Common myeloid progenitor, CD34-positive (primary cell): Measurements from ENCODE around the gene SFXN4.
A peak's percentile ranks its signal among the peaks of the same experiment; 100 is the strongest.
"Not testable (repeated sequence)": the region's sequence is repeated elsewhere in the genome, so short reads cannot be mapped to it uniquely, and the experiment has no call there.

Experiments
- CTCF ChIA-PET: fragments of 350-600 bp; sonication (Branson Sonifier 250); formaldehyde crosslinking; loops from one replicate; lab custom pipeline; 2021; ENCODE audit warnings: antibody characterized with exemption; lab: Charles Lee
- POLR2A ChIA-PET: fragments of 350-600 bp; sonication (Branson Sonifier 250); formaldehyde crosslinking; loops from one replicate; lab custom pipeline; 2021; ENCODE audit warnings: antibody characterized with exemption; lab: Charles Lee
- DNase-seq, 3 donors: peaks; one replicate each; pipeline versions ENCODE4 v3.0.0 to v3.0.0-alpha.2; 2013
- H3K27ac ChIP-seq, 2 experiments: 1 replicate in 1 of 2; 2 replicates in 1 of 2; pipeline ENCODE4 v1.7.0; 2013; ENCODE audit warnings: inconsistent platforms in 2 of 2, low read length in 2 of 2, mild to moderate bottlenecking in 2 of 2, low read depth in 1 of 2, moderate library complexity in 1 of 2; ENCODE audit not compliant: severe bottlenecking in 2 of 2, insufficient read depth in 1 of 2, poor library complexity in 1 of 2
- H3K27me3 ChIP-seq, 5 experiments: replicated peaks in 2 of 5; 1 replicate in 3 of 5; 2 replicates in 2 of 5; pipeline versions ENCODE4 v1.6.1 to v1.7.0; 2013; ENCODE audit warnings: low read length in 4 of 5, mild to moderate bottlenecking in 2 of 5, moderate library complexity in 2 of 5, inconsistent platforms in 1 of 5; ENCODE audit not compliant: insufficient read depth in 5 of 5, control insufficient read depth in 4 of 5
- H3K36me3 ChIP-seq, 4 experiments: 1 replicate in 2 of 4; 2 replicates in 2 of 4; pipeline versions ENCODE4 v1.6.1 to v1.7.0; 2013; ENCODE audit warnings: low read length in 3 of 4, control low read depth in 1 of 4, mild to moderate bottlenecking in 1 of 4; ENCODE audit not compliant: control insufficient read depth in 4 of 4, insufficient read depth in 4 of 4
- H3K4me1 ChIP-seq, 4 experiments: 1 replicate in 3 of 4; 2 replicates in 1 of 4; pipeline versions ENCODE4 v1.6.1 to v1.7.1; 2013; ENCODE audit warnings: low read length in 3 of 4, mild to moderate bottlenecking in 3 of 4, control low read depth in 1 of 4, inconsistent platforms in 1 of 4, moderate library complexity in 1 of 4; ENCODE audit not compliant: control insufficient read depth in 4 of 4, insufficient read depth in 4 of 4; ENCODE audit errors: control extremely low read depth in 1 of 4
- H3K4me3 ChIP-seq, 7 experiments: 1 replicate in 4 of 7; 2 replicates in 3 of 7; pipeline versions ENCODE4 v1.5.1 to v1.7.0; 2013; ENCODE audit warnings: mild to moderate bottlenecking in 7 of 7, low read length in 6 of 7, moderate library complexity in 6 of 7, inconsistent platforms in 2 of 7, low read depth in 2 of 7, control low read depth in 1 of 7; ENCODE audit not compliant: insufficient read depth in 4 of 7, control insufficient read depth in 1 of 7; ENCODE audit errors: extremely low read depth in 1 of 7
- H3K9me3 ChIP-seq, 5 experiments: 1 replicate in 4 of 5; 2 replicates in 1 of 5; pipeline versions ENCODE4 v1.6.1 to v1.7.1; 2013; ENCODE audit warnings: low read length in 4 of 5, mild to moderate bottlenecking in 2 of 5, inconsistent platforms in 1 of 5, low read depth in 1 of 5, moderate library complexity in 1 of 5; ENCODE audit not compliant: control insufficient read depth in 4 of 5, insufficient read depth in 2 of 5; ENCODE audit errors: control extremely low read depth in 1 of 5
- WGBS: methylation state at CpG from one replicate; pipeline ENCODE4 v1.1.5; 2013; ENCODE audit not compliant: insufficient coverage; 5-methylcytosine and 5-hydroxymethylcytosine counted together

SFXN4 gene

DNA sequence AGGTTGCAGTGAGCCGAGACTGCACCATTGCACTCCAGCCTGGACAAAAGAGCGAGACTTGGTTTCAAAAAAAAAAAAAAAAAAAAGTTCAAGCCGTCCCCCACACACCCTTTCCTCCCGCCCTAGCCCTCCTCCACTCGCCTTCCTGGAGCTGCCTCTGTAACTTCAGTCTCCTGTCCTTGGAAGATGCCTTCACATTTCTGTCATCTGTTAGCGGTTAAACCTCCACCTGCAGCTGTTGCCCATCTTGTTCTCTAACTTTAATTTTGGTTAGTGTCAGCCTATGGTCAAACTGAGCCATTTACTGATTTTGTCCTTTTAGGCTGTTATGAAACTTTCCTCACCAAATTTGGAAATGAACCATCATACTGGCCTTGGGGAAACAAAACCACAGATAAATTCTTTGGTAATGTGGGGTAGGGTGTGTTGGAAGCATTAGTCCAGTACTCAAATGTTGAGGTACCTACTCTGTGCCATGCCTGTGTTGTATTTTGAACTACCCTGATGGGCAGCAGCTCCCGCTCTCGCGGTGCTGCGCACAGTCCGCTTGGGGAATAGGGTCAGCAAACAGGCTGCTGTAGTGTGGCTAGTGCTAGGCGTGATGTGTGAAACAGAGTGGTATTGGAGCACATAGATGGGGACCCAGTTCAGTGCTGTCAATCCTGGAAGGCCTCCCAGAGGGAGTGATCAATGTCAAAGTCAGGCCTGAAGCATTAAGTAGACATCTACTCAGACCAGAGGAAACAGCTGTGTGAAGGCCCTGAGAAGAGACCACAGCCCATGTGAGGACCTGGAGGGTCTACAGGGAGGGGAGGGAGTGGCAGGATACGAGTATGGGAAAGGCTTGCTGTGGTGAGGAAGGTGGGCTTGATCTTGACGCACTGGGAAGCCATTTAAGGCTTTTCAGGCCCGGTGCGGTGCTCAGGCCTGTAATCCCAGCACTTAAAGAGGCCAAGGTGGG is 26.9 kb downstream of the SFXN4 start:
- Histone ChIP-seq H3K36me3 (peaks cover 2 to 35% (median 20%) of the 10 kb centered on the region in 4 experiments), H3K9me3 (no peaks in the 10 kb centered on the region), H3K4me3 (no peak overlapping the region), H3K27ac (peak overlapping the region in 1 of 2 experiments; percentile 25), H3K27me3 (no peaks in the 10 kb centered on the region), H3K4me1 (peaks cover 11 to 40% (median 33%) of the 10 kb centered on the region in 4 experiments)
- WGBS: 94% methylated on average over 16 of the region's 16 CpGs
- DNase-seq: no peak
- ChIA-PET POLR2A (interaction anchor here (0.5 to 0.7 kb wide), 2 partner anchors 20 to 71 kb away, joined by 3 read pairs; no protein-coding TSS in a partner anchor), CTCF (interaction anchor here (0.8 to 2.7 kb wide), 14 partner anchors 10 to 307 kb away, joined by 3 to 27 read pairs (median 4); no protein-coding TSS in a partner anchor)

DNA sequence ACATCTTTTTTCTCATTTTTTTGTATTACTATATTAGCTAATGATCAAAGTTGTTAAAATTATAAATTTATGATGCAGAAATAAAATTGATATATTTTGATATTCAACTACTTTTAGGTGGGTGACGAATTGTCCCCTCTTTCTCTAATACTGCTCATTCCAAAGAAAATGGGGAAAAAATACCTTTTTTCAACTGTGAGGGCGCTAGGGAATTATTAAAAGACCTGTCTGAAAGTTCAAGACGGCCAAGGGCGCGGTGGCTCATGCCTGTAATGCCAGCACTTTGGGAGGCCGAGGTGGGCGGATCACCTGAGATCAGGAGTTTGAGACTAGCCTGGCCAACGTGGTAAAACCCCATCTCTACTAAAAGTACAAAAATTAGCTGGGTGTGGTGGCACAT is 27.6 kb downstream of the SFXN4 start:
- not testable (repeated sequence) for DNase-seq, H3K4me3 ChIP-seq, H3K27me3 ChIP-seq, H3K9me3 ChIP-seq, H3K27ac ChIP-seq
- Histone ChIP-seq H3K36me3 (peaks cover 3 to 40% (median 17%) of the 10 kb centered on the region in 4 experiments), H3K4me1 (peaks cover 13 to 47% (median 41%) of the 10 kb centered on the region in 4 experiments)
- WGBS: 93% methylated on average over 6 of the region's 8 CpGs
- ChIA-PET CTCF (interaction anchor here (0.8 to 2.7 kb wide), 3 partner anchors 61 to 308 kb away, joined by 4 to 27 read pairs (median 16); no protein-coding TSS in a partner anchor), POLR2A (interaction anchor here (0.5 to 0.7 kb wide), 2 partner anchors 21 to 72 kb away, joined by 3 read pairs; no protein-coding TSS in a partner anchor)

GRCh38 chr10:119136084-119136483 is 29.4 kb downstream of the SFXN4 start:
- no peak for DNase-seq
- WGBS: 89% methylated on average over 4 of the region's 7 CpGs
- H3K36me3 ChIP-seq: peaks cover 2 to 45% (median 15%) of the 10 kb centered on the region in 4 experiments
- no peak overlapping the region for H3K27ac ChIP-seq
- H3K4me3 ChIP-seq: no peak overlapping the region
- ChIA-PET CTCF (interaction anchor here (1.0 to 2.1 kb wide), 3 partner anchors 8 to 63 kb away, joined by 3 to 8 read pairs (median 3); no protein-coding TSS in a partner anchor), POLR2A (no interaction called here)
- H3K4me1 ChIP-seq: peaks cover 27 to 65% (median 55%) of the 10 kb centered on the region in 4 experiments
- no peaks in the 10 kb centered on the region for H3K27me3 ChIP-seq
- no peaks in the 10 kb centered on the region for H3K9me3 ChIP-seq

- Histone ChIP-seq H3K27me3 (no peaks in the 10 kb centered on the region), H3K36me3 (peaks cover 2 to 44% (median 14%) of the 10 kb centered on the region in 4 experiments), H3K27ac (no peak overlapping the region), H3K4me3 (no peak overlapping the region), H3K4me1 (peaks cover 27 to 71% (median 61%) of the 10 kb centered on the region in 4 experiments), H3K9me3 (no peaks in the 10 kb centered on the region)
- CTCF ChIA-PET: interaction anchor here (1.0 to 2.1 kb wide), 4 partner anchors 9 to 64 kb away, joined by 3 to 8 read pairs (median 3); no protein-coding TSS in a partner anchor
- DNase-seq: peak; percentile 43 to 82 (median 76)
- POLR2A ChIA-PET: no interaction called here
- WGBS: no CpG with 5 or more reads among the region's 4 CpGs
These were observed 30.0 kb downstream of the SFXN4 start for GRCh38 chr10:119135513-119135881.

DNA sequence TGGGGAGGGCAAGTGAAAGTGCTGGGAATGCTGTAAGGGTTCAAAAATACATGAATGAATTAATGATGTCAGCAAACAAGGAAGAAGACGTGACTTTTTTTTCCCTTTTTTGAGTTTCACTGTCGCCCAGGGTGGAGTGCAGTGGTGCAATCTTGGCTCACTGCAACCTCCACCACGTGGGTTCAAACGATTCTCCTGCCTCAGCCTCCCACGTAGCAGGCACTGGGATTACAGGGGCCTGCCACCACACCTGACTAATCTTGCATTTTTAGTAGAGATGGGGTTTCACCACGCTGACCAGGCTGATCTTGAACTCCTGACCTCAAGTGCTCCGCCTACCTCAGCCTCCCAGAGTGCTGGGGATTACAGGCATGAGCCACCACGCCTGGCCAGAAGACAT is 31.6 kb downstream of the SFXN4 start:
- 95% methylated on average over 4 of the region's 8 CpGs for WGBS
- peaks cover 27 to 80% (median 67%) of the 10 kb centered on the region in 4 experiments for H3K4me1 ChIP-seq
- ChIA-PET CTCF (no interaction called here), POLR2A (no interaction called here)
- no peaks in the 10 kb centered on the region for H3K27me3 ChIP-seq
- peaks cover 2 to 43% (median 17%) of the 10 kb centered on the region in 4 experiments for H3K36me3 ChIP-seq
- H3K9me3 ChIP-seq: no peaks in the 10 kb centered on the region
- H3K27ac ChIP-seq: no peak overlapping the region
- DNase-seq: no peak
- H3K4me3 ChIP-seq: no peak overlapping the region

DNA sequence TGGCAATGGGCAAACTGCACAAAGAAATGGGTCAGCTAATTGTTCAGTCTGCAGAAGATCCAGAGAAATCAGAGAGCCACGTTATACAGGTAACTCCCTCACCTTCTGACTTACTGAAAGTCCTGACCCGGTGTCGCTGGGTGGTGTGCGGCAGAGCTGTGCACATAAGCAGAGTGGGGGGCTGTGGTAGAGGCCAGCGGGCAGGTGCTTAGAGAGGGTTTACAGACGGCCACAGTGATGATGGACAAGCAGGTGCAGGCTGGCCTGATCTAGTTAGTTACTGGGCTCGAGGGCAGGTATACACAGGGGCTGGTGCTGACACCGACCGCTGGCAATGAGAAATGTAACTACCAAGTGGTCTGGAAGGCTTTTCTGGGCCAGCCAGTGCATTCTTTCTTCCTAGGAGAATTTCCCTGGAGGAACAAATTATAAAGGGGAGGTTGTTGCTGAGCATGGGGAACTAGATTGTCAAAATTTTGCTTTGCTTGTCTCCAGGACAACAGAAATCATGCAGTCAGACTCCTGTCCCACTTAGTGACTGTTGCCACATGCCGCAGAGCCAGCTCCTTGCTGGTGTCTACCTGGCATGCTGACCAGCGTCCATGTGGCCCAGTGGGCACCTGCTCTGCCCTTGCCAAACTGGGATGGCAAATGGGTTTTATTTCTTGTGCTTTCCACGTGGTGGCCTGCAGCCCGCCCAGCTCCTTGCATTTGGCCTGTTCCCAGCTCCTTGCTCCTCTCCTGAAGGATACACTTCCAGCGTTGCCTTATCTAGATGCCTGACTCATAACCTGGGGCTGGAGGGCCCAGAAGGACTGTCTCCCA is 32.8 kb downstream of the SFXN4 start:
- H3K4me3 ChIP-seq: peak overlapping the region in 1 of 7 experiments; percentile 58
- H3K27me3 ChIP-seq: no peaks in the 10 kb centered on the region
- ChIA-PET CTCF (interaction anchor here (0.7 to 1.1 kb wide), 4 partner anchors 12 to 47 kb away, joined by 3 to 4 read pairs (median 3); no protein-coding TSS in a partner anchor), POLR2A (no interaction called here)
- no peaks in the 10 kb centered on the region for H3K9me3 ChIP-seq
- WGBS: 94% methylated on average over 12 of the region's 14 CpGs
- H3K27ac ChIP-seq: peak overlapping the region; percentile 17 to 80
- peaks cover 2 to 39% (median 18%) of the 10 kb centered on the region in 4 experiments for H3K36me3 ChIP-seq
- peaks cover 27 to 69% (median 58%) of the 10 kb centered on the region in 4 experiments for H3K4me1 ChIP-seq
- DNase-seq: no peak
